Activated CD8-positive, alpha-beta memory T cell treated with anti-CD3 and anti-CD28 coated beads for 4 hours (primary cell): ENCODE measurements around the gene SLX4IP.
A peak's percentile ranks its signal among the peaks of the same experiment; 100 is the strongest.

Experiments used
- DNase-seq, 2 donors: peaks; one replicate each; pipeline ENCODE4 v3.0.0-alpha.2; 2020; ENCODE audit warnings: low read depth in 2 of 2

The SLX4IP gene

DNA sequence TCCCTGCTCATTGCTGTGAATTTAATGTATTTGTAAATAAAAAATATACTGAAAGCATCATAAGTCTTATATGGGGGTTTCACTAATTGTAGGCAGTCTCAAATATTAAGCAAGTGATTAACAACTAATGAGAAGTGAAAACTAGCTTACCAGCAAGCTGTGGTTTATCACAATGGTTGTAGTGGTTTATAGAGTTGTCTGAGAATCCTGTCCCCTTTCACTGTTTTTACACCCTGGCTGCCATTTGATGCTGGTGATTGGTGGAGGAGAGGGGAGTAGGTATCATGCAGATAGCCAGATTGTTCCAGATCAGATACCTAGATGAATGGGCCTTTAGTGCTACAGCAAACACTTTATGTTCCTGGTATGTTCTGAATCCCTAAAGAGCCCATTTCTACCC, 7.1 kb upstream of the SLX4IP start:
- no peak for DNase-seq

DNA sequence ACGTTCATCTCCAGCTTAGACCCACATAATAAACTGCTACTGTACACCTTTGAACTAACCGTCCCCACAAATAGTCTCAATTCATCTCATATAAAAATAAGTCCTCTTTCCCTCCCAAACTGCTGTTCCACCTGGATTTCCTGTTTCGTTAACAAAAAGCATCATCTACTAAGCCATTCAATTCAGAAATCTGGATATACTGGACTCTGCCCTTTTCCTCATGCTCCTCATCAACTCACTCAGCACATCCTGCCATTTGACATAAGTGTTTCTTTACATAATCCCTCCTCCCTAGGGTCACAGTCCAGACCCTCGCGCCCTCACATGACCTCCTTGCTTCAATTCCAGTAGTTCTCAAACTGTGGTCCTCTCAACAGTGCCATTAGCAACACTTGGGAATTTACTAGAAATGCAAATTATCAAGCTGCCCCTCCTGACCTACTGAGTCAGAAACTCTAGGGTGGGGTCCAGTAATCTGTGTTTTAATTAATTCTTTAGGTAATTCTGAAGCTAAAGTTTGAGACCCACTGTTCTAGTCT, 5.6 kb upstream of the SLX4IP start:
- no peak for DNase-seq

DNA sequence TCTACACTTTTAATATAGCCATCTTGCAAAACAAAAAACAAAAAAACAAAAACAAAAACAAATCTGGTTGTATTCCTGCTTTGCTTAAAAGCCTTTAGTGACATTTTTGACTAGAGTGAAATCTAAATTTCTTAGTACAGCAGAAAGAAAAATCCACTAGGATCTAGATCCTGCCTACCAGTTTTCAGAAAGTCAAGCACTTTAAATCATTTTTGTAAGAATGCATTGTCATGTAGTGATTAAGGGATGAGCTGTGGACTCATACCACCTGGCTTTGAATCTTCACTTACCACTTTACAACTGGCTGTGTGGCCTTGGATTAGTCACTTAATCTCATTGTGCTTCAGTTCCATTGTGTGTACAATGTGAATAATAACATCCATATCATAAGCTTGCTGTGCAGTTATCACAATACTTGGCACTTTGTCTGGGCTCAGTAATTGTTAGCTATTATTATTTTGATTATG, 5.1 kb upstream of the SLX4IP start:
- no peak for DNase-seq

DNA sequence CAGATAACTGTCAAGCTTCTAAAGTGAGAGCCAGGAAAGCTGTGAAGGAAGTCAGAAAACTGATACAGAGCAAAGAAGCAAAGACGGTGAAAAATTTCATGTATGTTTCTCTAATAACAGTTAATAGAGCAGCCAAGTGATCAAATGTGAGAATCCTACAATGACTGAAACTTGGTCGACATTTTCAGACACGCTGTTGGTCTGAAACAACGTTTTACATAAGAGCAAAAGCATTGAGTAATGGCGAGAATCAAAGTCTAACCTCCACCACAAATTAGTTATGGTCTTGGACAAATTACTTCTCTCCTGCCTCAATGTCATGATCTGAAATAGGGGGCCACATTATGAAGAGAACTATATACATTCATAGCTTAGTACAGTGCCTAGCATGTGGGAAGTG, 4.4 kb upstream of the SLX4IP start:
- DNase-seq: no peak

DNA sequence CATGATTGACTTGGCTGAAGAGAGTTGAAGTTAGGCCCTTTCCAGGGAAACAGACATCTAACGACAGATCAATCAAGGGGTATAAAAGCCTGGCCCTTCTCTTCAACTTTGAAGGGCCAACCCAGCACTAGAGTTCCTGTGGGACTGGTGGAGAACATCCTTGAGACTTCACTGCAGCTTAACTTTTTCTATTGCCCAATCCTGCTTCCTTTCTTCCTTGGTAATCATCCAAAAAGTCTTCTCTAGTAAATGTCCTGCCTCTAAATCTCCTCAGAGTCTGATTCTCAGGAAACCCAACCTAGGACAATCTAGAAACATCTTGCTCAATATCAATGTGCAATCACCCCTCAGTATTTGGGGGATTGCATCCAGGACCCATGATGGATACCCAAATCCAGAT, 3.0 kb upstream of the SLX4IP start:
- no peak for DNase-seq

DNA sequence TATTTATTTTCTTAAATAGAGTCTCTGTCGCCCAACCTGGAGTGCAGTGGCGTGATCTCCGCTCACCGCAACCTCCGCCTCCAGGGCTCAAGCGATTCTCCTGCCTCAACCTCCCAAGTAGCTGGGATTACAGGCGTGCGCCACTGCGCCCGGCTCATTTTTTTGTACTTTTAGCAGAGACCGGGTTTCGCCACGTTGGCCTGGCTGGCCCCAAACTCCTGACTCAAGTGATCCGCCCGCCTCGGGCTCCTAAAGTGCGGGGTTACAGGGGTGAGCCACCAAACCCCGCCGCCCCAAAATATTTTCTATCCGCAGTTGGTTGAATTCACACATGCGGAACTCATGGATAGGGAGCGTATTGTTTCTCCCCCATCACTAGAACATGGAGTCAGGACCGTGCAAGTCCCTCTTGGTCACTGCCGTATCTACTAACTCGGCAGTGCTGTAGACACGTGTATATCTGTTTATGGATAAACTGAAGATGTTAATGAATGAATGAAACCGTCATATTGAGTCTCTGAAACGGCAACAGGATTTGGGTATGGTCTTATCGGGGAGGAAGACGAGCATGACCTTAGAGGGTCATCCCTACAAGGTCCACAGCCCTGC, 2.0 kb upstream of the SLX4IP start:
- no peak for DNase-seq

DNA sequence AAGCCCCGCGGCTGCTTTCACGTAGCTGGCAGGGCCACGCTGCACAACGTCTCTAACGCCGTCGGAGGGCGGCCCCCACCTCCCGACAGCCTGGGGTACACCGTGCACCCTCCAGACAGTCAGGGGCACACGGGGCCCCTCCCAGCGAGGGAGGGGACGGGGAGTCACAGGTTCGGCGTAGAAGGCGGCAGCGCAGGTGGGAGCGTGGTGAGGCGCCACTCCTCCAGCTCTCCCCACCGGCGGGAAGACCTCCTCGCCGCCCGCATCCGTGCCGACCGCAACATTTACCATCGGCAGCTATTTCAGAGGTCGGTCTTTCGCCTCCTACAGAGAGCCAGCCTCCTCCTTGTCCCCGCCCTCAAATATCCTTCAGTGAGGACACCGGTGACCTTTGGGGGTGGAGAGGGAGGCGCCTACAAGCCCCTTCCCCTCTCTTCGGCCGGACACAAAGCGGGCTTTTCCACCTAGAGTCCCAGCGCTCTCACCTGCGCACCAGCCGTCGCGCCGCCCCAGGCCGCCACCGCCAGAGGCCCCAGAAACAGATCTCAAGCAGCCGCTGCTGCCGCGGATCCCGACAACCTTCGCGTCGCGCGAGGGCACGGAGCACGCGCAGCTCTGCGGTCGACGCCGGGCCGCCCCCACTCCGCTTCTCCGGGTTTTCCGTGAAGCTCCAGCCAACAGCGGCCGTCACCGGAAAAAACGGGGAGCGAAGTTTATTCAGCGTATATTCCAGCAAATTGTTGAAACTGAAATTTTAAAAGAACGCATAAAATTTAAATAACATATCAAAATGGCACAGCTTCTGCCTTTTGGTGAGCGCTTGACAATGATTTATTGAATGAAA, 1.3 kb upstream of the SLX4IP start, which contains the start of gene MKKS:
TSS of gene MKKS (minus strand) at position 600 of the 844 bp plus-strand sequence. CDS start 20,708 bp downstream, outside the sequence.
- DNase-seq: peak; percentile 64 to 66

DNA sequence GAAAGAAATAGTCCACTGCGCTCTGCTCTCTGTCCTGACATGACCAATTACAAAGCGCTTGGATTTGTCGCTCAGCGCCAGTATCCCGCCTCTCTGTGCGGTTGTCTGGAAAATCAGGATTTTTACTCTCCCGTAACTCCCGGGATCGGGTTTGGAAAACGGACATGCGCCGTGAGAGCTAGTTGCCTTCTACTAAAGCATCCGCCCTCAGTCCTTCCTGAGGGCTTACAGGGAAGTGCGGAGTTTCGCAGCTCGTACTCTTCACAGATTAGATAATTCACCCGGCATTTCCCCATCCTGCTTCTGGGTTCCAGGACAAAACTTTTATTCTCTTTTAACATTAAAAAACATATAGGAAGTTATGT, 656 bp upstream of the SLX4IP start:
- peak; percentile 42 to 59 for DNase-seq

DNA sequence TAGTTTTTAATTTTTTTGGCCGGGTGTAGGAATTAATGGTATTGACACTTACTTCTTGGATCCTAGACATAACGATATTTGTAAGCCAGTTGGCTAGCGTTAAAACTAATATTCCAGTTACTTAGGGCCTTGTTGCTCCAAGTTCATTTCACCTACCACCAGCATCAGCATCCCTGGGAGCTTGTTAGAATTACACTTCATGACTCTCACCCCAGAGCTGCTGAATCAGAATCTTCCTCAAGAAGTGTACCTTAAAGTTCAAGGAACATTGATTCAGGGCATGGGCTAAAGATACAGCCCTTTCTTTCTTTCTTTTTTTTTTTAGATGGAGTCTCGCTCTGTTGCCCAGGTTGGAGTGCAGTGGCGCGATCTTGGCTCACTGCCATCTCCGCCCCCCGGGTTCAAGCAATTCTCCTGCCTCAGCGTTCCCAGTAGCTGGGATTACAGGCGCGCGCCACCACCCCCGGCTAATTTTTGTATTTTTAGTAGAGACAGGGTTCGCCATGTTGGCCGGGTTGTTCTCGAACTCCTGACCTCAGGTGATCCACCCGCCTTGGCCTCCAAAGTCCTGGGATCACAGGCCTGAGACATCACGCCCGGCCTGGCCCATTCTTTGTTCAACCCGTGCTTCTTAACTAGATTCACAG, 1.1 kb downstream of the SLX4IP start:
- DNase-seq: no peak

DNA sequence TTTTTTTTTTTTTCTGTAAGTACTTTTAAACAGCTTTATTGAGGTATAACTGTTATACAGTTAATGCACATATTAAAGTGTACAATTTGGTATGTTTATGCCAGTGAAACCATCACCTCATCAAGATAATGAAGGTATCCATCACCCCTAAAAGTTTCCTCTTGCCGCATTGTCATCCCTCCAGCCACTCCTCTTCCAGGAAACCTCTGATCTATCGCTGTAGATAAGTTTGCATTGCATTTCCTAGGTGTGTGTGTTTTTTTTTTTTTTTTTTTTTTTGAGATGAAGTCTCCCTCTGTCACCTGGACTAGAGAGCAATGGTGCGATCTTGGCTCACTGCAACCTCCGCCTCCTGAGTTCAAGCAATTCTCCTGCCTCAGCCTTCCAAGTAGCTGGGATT, 3.1 kb downstream of the SLX4IP start:
- no peak for DNase-seq

DNA sequence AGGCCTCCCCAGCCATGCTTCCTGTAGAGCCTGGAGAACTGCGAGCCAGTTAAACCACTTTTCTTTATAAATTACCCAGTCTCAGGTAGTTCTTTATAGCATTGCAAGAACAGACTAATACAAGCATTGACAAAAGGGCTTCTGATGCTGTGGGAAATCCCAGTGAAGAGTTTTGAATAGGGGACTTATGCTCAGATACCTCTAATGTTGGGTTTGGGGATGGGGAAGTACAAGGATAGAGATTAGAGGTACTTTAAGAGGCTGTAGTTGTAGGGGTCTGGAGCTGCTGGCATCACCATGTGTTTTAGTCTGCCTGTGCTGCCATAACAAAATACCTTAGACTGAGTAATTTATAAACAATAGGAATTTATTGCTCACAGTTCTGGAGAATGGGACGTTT, 8.8 kb downstream of the SLX4IP start:
- no peak for DNase-seq

DNA sequence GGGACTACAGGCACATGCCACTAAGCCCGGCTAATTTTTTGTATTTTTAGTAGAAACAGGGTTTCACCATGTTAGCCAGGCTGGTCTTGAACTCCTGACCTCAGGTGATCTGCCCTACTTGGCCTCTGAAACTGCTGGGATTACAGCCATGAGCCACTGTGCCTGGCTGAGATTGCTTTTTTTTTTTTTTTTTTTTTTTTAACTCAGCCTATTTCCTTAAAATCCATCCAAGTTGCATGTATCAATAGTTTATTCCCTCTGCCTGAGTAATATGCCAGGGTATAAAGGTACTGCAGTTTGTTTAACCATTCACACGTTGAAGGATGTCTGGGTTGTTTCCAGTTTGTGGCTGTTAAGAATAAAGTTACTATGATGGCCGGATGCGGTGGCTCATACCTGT, 10.7 kb downstream of the SLX4IP start:
- no peak for DNase-seq

DNA sequence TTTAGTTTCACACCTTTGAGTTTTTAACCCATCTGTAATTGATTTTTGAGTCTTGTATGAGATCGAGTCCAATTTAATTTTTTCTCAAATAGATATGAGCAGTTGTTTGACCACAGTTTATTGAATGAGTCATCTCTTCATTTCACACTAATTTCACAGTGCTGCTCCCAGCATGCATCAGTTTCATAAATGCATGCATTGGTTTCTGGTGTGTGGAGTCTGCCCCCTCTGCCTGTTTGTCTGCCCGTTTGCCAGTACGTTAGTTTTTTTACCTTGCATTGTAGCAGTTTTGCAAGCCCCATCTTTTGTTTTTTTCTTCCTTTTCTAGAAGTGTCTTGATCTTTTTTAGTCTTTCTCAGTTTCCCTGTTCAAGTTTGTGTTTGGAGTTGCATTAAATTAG, 11.9 kb downstream of the SLX4IP start:
- DNase-seq: peak; percentile 13 to 33

DNA sequence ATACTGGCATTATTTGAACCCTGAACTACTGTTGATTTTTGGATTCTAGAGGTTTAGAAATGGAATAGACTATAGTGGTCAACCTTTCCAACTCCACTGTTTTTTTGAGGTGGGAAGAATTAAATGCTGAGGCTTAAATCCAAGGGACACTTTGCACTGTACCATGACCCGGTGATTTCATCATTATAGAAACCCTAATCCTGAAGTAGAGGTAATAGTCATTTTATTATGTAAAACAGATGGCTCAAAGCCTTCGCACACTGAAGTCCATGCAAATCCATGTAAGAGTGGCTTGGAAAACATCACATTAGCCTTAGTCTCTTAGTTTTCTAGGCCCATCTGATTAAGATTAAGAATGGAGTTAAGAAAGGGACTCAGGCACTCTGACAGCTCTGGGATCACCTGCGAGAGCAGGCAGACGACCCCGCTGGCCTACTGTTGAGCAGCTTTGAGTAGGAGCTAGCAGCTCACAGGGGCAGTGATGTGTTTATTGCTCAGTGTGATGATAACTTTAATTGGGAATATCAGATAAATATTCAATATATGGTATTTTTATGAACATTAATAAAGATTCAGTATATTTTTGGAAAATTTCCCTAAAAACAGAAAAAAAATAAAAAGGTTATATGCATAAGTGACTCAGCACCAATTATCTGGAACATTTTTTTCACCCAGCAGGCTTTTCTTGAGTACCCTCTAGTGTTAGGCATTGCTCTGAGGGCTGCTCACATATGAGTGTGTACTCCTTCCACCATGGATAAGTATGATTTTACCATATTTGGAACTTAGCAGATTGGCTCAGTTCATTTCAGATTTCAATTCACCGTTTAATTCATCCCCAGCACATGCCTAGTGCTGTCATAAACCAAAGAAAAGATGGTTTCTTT, 13.4 kb downstream of the SLX4IP start:
- no peak for DNase-seq

DNA sequence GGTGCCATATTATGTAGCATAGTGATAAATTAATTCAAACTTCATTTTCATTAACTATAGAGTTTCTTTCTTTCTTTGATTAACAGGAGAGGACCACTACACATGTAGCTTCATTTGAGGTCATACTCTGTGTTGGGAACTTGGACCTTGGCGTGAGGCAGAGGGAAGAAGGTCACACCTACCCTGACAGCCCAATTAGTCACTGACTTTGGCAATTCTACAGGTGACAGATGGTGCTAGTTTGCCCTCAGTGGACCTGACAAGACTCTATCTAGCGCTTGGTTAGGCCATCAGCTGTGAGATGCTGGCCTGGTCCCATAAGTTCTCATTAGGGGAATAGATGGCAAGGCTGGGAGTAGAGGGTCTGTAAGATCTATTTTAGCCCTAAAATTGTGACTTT, 14.2 kb downstream of the SLX4IP start:
- DNase-seq: no peak

DNA sequence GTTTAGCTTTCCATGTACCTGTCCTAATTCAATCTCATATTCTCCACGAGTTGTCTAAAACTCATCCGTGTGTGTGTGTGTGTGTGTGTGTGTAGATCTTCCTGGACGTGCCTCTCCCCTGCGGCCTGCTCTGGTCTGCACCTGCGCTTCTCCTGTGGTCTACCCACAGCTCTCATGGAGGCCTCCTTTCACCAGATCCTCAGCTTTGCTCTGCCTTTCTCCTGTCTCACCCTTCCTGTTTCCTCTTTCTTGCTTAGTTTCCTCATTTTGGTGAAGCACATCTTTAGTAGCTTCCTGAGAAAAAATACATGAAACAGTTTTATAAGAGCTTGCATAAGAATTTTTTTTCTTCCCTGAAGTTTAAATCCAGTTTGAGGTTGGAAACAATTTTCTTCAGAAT, 18.1 kb downstream of the SLX4IP start:
- no peak for DNase-seq

DNA sequence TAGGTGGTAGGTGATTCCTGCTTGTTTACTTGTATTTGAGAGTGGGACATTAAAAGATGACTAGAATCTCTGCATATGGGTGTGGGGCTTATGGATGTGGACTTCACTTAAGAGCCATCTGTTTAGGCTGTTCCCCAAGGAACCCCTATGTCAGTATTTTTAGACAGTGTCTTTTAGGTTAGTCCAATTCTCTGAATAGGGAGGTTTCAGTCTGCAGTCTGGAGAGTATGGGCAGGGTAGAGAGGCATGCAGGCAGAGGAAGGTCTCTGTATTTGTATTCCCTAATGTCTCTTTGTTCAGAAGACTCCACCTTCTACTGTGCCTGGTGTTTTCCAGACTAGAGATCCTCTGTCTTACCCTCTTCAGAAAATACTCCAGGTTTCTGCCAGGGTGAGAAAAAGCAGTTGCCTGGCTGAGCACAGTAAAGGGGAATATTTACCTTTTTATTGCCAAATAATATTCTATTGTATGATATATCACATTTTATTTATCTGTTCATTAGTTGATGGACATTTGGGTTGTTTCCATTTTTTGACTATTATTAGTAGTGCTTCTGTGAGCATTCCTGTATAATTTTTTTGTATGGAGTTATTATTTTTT, 19.1 kb downstream of the SLX4IP start:
- DNase-seq: no peak

DNA sequence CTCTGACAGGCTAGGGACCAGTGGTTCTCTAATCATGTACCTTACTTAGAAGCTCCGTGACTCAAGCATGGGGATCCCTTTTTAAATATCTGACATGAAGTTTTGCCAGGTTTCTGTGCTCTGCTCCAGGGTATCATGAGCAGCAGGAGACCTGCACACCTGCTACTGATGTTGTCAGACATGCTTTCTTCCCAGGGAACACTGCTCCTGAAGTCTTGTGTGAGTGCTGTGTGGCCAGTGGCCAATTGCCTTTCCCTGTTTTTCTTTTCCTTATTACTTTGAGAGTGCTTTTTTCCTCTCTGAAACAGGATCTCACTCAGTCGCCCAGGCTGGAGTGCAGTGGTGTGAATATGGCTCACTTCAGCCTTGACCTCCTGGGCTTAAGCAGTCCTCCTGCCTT, 26.4 kb downstream of the SLX4IP start:
- no peak for DNase-seq

DNA sequence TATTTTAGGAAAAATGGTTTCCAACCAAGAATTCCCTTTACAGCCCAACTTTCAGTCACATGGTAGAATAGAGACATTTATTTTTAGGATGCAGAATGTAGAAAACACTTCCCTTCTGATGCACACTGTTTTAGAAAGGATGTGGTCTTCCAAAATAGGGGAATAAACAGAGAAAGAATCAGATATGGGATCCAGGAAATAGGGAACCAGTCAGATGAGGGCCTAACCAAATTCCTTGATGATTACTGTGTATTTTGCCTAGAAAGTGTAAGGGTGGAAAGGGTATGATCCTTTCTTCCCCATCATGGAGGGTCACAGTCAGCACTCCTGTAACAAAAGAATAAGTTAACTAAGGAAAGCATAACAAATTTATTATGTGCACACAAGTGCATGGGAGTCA, 27.4 kb downstream of the SLX4IP start:
- DNase-seq: no peak

DNA sequence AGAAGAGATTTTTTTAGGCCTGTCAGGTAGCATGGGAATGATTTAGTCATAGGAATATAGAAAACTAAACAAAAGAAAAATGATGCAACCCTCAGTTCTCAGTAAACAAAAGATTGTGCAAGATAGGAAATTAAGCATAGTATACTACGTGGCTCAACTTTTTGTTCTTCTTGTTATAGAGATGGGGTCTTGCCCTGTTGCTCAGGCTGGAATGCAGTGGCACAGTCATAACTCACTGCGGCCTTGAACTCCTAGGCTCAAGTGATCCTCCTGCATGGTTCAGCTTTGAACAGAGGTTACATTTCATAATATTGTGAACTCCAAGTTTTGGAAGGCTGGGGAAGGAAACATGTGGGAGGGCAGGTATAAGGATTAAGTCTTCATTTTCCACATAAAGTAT, 28.5 kb downstream of the SLX4IP start:
- no peak for DNase-seq

DNA sequence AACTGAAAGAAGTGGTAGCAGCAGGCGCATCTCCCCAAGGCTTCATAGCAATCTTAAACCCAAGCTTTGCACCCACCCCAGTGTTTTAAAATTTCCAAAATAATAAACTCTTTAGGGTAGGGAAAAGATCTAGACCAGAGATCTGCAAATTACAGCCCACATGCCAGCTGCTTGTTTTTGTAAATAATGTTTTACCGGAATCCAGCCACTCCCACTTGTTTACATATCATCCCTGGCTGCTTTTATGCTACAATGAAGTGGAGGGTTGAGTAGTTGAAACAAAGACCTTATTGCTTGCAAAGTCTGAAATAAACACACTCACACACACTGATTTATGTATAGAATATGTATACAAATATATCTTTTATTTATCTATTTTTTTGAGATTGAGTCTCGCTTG, 30.0 kb downstream of the SLX4IP start:
- DNase-seq: no peak
